ENCODE results near the gene FLYWCH1.
A peak's percentile ranks its signal among the peaks of the same experiment; 100 is the strongest.

DNA sequence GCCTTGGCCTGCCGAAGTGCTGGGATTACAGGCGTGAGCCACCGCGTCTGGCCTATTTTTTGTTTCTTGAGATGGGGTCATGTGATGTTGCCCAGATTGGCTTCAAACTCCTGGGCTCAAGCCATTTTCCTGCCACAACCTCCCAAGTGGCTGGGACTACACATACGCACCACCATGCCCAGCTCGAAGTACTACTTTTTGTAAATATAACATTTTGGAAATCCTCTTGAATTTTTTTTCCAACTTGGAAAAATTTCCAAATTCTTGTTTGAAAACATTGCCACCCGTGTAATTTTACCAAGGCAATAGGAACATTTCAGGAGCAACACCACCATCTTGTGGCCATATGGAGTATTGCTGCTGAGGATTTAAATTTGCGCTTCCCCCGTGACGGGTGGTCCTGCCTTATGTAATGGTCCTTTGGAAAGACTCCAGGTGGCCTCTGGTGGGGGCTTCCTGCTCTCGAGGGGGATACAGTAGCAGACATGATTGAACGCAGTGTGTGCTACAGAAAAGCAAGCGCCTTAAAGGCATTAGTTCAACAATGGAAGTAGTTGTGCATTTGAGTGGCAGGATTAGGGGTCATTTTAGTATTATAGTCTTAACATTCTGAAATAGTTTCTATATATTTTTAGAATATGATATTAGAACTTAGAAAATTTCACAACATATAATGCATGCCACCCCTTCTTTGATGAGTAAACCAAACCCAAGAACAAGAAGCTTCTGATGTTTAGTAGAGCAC, 8.0 kb downstream of the FLYWCH1 start:
- TF ChIP-seq, protein P1, sequence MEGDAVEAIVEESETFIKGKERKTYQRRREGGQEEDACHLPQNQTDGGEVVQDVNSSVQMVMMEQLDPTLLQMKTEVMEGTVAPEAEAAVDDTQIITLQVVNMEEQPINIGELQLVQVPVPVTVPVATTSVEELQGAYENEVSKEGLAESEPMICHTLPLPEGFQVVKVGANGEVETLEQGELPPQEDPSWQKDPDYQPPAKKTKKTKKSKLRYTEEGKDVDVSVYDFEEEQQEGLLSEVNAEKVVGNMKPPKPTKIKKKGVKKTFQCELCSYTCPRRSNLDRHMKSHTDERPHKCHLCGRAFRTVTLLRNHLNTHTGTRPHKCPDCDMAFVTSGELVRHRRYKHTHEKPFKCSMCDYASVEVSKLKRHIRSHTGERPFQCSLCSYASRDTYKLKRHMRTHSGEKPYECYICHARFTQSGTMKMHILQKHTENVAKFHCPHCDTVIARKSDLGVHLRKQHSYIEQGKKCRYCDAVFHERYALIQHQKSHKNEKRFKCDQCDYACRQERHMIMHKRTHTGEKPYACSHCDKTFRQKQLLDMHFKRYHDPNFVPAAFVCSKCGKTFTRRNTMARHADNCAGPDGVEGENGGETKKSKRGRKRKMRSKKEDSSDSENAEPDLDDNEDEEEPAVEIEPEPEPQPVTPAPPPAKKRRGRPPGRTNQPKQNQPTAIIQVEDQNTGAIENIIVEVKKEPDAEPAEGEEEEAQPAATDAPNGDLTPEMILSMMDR (conservative IDR thresholded peaks at IDR 0.05; ENCODE audit: low read length) = peak; percentile 74
- TF ChIP-seq EZH2phosphoT487 (IDR thresholded peaks at IDR 0.05; ENCODE audit: borderline replicate concordance) = no peak

Measured in Loucy (cell line).